ENCODE results near the gene FDX2. TPM values are rescaled to one million over a fixed set of nuclear protein-coding genes. Genes with fewer than 3 reads are reported as not detected.

The FDX2 gene
- total RNA-seq, 1 donor from 2014 or later, result 18.2 TPM

DNA sequence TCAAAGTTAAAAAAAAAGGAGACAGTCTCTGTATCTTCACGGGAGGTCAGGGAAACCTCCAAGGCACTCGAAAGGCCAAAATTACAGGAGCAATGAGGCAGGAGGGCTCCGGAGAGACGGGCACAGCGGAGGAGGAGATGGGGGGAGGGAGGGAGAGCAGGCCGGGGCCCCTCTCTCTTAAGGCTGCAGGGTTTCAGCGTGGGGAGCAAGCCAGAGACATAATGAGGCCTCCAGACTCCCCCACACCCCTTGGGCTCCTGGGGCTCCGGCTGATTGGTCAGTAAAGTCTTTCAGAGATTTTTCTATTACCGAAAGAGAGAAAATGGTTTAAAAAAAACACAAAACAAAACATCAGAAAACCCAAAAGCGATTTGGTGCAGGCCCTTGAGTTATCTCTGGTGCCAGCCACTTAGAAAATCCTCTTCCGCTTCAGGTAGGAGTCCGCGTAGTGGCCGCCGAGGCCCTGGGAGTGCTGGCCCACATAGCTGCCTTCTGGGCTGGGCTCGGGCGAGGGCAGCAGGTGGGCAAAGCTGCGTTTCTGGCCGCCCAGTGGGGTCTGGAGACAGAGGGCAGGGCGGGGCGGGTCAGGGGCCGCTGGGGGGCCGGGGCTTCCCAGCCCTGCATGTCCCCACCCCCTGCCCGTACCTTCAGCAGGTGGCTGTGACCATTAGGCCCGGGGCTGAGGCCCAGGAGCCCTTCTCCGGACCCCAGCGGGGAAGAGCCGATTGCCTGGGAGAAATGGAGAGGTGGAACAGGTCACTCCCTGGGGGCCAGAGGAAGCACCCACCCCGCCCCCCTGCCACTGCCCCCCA is 1.4 kb upstream of the FDX2 start:
- no peak for ATAC-seq
- intact Hi-C loops (cut with micrococcal nuclease), result no loop called here
- no peak for DNase-seq

DNA sequence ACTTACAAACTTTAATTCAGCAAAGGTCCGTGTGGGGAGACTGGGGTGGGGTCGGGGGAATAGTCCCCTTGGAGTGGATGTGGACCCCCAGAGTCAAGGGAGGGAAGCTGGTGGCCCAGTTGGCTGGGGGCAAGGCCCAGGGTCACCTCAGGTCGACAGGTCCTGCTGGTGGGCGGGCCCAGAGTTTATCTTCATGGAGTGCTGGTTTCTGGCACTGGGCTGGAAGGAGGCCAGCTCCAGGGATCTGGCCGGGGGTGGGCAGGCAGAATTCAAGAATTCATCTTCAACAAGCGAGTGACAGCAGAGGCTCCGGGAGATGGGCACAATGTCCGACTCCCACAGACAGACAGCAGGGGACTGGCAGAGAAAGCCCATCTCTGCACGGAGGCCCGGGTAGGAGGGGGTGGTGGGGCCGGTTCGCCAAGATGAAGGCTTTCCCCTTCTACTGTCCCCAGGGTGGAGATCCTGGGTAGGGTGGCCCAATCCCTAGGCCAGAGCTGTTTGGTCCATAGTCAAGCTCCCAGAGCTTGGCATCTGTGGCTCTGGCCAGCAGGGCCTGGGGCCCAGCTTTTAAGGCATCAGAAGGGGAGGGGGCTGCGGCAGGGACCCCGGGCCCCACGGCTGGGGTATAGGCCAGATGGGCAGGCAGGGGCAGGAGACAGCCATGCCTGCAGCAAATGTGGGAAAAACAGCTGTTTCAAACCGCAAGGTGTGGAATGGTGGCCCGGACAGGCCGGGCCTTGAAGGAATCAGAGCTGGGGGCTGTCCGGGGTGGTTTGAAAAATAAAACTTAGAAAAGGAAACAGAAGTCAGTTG is 622 bp upstream of the FDX2 start:
- intact Hi-C loops (cut with micrococcal nuclease), result no loop called here
- DNase-seq (no peak), ATAC-seq (peak; percentile 38)

DNA sequence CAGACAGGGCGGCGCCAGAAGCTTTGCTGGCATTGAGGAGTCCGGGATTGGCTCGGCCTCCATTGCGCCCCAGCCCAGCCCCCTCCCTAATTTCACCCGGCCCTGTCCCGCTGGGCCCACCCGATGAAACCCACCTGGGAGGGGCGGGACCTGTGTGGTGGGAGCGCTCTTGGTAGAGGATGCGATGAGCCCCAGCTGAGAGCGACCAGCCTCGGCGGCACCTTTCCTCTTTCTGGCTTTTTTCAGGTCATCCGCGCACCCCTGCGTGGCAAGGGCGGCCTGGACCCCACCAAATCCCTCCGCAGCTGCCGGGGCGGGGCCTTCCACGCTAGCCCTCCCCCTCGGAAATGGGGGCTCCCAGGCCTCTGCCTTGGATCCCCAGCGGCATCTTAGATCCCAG is 6.4 kb downstream of the FDX2 start, which contains the start of gene ZGLP1:
TSS of gene ZGLP1 (minus strand) at position 393 of the 400 bp plus-strand sequence.
- ATAC-seq (no peak), DNase-seq (no peak)
- intact Hi-C loops (cut with micrococcal nuclease), result no loop called here

DNA sequence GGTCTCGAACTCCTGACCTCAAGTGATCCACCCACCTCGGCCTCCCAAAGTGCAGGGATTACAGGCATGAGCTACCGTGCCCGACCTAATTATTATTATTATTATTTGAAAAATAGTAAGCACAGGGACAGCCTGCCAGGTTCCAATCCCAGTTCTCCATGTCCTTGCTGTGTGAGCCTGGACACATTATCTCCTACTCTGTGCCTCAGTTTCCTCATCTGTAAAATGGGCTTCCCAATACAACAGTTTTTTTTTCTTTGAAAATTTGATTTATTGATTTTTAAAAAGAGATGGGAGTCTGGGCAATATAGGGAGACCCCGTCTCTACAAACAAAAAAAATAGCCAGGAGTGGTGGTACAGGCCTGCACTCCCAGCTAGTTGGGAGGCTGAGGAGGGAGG is 9.5 kb downstream of the FDX2 start:
- DNase-seq (no peak), ATAC-seq (no peak)
- intact Hi-C loops (cut with micrococcal nuclease), result no loop called here

DNA sequence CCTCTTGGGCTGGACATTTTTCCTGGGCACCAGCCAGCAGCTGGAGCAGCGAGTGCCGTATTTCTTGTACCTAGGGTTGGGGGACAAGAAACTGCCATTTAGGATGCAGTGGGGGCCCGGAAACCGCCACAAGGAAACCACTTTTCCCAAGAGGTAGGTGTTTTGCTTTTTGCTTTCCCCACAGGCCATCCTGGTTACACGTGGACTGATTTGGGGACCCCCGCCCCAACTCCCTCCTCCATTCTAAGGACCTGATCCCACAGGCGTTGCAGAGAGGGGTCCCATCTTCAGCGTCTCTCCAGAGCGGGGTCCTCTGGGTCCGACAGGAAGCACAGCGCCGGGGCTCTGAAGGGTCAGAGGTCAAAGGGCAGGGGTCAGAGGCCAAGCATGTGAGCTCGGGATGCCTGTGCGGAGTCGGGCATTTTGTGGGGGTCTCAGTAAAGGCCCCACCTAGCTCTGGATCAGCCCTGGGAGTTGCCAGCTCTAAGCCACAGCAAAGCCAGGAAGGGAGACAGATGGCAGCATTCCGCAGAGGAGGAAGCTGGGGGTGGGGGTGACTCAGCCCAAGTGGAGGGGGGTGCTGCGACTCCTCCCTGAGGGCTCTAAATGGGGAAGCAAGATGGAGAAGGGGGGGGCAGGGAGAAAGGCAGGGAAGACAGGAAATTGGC is 10.5 kb downstream of the FDX2 start:
- DNase-seq (no peak), ATAC-seq (peak; percentile 63)
- intact Hi-C loops (cut with micrococcal nuclease), result no loop called here

DNA sequence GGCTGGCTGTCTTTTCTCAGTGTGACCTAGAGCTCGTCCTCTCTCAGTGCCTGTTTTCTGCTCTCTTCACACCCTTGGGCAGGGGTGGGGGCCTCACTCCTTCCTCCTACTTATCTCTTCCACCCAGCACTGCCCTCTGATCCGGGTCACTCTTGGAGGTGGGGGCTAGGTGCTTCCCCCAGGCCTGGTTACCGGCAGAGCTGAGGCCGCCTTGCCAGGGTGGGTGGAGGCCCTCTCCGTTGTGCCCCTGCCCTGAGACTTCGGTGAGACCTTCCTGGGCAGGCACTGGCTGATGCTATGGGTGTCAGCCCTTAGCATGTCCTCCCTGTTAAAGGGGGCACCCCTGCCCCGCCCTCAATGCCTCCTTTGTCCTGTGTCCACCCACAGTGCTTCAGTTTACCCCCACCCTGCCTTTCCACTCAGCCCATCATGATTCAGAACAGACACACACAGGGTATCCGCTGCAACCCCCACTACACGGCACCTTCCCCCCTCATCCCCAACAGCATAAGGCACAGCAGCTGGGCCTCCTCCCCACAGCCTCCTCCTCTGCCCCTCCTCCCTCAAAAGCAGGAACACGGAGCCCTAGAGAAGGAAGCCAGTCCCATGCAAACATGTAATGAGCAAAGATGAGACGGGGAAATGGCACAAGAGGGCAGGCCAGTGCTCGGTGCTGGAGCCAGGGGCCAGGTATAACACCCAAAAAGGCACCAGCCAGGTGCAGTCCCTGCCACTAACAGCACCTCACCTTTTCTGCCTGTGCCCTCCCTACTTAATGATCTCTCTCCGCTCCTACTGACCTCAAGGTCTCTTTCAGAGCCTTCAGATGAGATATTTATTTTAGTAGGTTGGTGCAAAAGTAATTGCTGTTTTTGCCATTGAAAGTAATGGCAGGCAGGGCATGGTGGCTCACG is 16.0 kb downstream of the FDX2 start:
- intact Hi-C loops (cut with micrococcal nuclease), result no loop called here

DNA sequence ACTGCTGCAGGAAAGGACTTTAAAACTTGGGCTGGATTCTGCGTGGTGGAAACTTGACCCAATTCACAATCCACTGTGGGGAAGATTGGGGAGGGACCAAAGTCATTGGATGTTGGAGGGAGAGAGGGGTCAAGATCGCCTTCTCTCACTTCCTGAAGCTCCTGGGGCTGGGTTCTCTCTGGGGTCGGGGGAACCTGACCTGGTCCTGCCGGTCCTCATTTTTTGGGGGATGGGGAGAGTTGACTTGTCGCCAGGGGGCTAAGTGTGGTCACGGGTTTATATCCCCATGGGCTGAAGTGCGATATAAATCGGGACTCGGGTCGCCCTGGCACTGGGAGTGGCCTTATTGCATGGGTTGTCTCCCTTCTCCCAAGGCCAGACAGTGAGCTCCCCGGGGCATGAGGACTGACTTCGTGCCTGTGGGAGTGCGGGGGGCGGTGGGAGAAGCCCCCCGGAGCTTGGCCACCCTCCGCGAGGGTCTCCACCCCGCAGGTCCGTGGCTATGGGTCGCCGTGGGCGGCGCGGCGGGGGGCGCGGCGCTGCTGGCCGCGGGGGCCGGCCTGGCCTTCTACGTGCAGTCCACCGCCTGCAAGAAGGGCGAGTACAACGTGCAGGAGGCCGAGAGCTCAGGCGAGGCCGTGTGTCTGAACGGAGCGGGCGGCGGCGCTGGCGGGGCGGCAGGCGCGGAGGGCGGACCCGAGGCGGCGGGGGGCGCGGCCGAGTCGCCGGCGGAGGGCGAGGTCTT is 19.8 kb downstream of the FDX2 start:
- no peak for ATAC-seq
- intact Hi-C loops (cut with micrococcal nuclease), result no loop called here
- DNase-seq, result no peak

More for the DNA sequence above, 16.0 kb downstream of the FDX2 start:
- DNase-seq (no peak), ATAC-seq (peak; percentile 42)

DNA sequence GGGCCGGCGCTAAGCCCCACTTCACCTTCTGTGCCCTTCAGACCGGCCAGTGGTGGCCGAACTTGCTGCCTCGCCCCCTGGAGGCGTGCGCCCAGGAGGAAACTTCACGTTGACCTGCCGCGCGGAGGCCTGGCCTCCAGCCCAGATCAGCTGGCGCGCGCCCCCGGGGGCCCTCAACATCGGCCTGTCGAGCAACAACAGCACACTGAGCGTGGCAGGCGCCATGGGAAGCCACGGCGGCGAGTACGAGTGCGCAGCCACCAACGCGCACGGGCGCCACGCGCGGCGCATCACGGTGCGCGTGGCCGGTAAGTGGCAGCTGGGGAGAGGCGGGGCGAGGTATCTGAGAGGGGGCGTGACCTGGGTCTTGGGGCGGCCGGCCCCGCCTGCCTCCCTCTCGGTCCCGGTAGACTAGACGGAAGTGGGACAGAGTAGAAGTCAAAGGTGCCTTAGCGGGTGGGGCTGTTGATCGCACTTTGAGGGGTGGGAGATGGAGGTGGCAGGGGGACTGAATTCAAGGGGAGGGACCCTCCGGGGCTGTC is 20.4 kb downstream of the FDX2 start:
- DNase-seq (peak; percentile 54), ATAC-seq (no peak)
- intact Hi-C loops (cut with micrococcal nuclease), result no loop called here

DNA sequence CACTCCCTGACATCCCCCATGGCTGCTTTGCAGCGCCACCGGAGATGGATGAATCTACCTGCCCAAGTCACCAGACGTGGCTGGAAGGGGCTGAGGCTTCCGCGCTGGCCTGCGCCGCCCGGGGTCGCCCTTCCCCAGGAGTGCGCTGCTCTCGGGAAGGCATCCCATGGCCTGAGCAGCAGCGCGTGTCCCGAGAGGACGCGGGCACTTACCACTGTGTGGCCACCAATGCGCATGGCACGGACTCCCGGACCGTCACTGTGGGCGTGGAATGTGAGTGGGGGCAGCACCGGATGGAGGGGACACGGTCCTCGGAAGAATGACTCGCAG is 21.5 kb downstream of the FDX2 start:
- ATAC-seq, result no peak
- DNase-seq, result no peak
- intact Hi-C loops (cut with micrococcal nuclease), result no loop called here

DNA sequence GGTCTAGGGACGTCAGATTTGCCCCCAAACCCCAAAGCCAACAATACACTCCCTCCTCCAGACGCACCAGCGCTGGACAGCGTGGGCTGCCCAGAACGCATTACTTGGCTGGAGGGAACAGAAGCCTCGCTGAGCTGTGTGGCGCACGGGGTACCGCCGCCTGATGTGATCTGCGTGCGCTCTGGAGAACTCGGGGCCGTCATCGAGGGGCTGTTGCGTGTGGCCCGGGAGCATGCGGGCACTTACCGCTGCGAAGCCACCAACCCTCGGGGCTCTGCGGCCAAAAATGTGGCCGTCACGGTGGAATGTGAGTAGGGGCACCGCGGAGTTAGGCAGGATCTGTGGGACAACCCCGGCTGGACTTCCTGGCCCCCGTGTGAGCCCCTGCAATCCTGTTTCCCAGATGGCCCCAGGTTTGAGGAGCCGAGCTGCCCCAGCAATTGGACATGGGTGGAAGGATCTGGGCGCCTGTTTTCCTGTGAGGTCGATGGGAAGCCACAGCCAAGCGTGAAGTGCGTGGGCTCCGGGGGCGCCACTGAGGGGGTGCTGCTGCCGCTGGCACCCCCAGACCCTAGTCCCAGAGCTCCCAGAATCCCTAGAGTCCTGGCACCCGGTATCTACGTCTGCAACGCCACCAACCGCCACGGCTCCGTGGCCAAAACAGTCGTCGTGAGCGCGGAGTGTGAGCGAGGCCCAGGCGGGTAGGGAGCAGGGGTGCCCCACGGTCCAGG is 22.0 kb downstream of the FDX2 start:
- ATAC-seq (no peak), DNase-seq (no peak)

DNA sequence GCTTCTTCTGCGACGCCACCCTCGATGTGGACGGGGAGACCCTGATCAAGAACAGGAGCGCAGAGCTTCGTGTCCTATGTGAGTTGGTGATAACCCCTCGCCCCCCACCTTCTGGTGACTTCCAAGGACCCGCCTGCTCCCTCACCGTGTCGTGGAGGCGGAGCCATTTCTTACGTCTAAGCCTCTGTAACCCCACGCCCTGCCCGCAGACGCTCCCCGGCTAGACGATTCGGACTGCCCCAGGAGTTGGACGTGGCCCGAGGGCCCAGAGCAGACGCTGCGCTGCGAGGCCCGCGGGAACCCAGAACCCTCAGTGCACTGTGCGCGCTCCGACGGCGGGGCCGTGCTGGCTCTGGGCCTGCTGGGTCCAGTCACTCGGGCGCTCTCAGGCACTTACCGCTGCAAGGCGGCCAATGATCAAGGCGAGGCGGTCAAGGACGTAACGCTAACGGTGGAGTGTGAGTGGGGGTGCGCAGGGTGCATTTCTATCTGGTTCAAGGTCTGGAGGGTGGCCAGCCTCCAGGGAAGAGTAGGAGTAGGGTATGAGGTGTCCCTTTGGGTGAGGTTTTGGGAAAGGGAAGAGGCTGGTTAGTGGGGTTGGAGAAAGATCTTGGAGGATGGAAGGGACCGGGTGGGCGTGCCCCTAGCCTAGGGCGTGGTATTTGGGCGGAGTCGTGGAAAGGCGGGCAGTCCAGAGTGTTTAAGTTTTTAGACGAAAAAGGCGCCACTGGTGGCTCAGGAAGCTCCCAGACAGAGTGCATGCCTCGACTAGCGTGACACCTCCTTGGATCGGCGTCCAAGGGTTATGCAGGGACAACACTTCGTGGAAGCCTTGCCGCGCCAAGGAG is 22.8 kb downstream of the FDX2 start:
- intact Hi-C loops (cut with micrococcal nuclease), result no loop called here
- ATAC-seq (no peak), DNase-seq (no peak)

More for the DNA sequence above, 22.0 kb downstream of the FDX2 start:
- intact Hi-C loops (cut with micrococcal nuclease), result no loop called here

DNA sequence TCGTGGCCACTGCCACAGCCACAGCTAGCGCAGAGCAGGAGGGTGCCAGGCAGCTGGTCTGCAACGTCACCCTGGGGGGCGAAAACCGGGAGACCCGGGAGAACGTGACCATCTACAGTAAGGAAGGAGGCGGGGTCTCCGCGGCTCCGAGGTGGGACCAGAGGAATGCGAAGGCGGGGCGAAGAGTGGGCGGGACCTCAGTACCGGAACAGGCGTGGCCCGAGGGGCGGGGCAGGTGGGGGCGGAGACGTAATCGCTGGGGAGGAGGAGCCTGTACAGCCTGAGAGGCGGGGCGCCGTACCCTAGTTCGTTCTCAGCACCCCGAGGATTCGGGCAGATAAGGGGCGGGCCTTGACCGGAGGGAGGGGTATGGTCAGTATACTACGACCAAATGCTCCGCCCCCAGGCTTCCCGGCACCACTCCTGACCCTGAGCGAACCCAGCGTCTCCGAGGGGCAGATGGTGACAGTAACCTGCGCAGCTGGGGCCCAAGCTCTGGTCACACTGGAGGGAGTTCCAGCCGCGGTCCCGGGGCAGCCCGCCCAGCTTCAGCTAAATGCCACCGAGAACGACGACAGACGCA is 23.5 kb downstream of the FDX2 start:
- intact Hi-C loops (cut with micrococcal nuclease), result no loop called here
- ATAC-seq (peak; percentile 70), DNase-seq (peak; percentile 85)

DNA sequence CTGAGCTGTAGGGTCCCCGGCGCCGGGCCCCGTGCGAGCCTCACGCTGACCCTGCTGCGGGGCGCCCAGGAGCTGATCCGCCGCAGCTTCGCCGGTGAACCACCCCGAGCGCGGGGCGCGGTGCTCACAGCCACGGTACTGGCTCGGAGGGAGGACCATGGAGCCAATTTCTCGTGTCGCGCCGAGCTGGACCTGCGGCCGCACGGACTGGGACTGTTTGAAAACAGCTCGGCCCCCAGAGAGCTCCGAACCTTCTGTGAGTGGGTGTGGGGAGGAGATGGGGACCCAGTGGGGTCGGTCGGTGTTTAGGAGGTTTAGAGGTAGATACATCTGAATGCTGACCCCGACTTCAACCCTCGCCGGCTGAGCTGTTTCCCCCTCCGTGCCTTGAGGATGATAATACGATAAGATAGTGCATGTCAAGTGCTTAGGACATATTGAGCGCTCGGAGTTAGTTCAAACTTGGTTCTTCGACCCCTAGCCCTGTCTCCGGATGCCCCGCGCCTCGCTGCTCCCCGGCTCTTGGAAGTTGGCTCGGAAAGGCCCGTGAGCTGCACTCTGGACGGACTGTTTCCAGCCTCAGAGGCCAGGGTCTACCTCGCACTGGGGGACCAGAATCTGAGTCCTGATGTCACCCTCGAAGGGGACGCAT is 24.1 kb downstream of the FDX2 start:
- ATAC-seq (peak; percentile 1), DNase-seq (no peak)
- intact Hi-C loops (cut with micrococcal nuclease), result no loop called here

DNA sequence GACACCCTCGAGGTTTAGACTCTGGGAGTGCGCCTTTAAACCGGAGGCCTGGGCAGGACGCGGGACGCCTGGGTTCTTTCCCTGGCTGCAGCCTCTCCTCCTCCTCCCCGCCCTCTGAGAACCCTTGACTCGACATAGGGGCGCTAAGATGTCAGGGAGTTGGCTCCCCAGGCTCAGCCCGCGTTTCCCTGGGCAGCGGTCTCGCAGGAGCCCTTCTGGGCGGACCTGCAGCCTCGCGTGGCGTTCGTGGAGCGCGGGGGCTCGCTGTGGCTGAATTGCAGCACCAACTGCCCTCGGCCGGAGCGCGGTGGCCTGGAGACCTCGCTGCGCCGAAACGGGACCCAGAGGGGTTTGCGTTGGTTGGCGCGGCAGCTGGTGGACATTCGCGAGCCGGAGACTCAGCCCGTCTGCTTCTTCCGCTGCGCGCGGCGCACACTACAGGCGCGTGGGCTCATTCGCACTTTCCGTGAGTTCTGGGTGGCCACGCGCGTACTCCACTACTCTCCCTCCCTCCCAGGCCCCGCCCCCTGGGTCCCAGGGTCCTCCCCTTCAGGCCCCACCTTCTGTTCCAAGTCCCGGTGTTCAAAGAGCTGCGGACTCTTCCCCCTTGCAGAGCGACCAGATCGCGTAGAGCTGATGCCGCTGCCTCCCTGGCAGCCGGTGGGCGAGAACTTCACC is 24.8 kb downstream of the FDX2 start:
- peak; percentile 79 for DNase-seq
- ATAC-seq, result peak; percentile 53
- intact Hi-C loops (cut with micrococcal nuclease), result no loop called here

DNA sequence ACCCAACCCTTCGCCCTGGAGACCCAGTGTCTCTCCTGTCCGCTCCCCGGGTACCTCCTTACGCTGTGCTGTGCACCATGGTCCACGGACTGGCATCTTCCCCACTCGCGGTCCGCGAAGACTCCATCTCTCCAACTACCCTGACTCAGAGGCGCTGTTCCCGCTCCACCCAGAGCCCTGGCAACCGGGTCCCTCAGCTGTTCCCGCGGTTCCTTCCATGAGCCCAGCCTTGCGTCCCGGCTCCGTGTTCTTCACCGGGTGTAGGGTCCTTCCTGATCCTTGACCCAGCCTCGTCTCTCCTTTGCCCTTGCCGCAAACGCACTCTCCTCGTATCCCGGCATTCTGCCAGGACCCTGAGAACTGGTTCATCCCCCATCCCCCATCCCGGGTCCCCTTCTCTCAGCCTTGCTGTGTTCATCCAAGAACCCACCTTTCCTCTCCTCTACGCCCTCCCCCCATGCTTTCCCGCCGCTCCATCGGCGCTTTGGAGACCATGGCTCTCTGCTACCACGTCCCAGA is 25.4 kb downstream of the FDX2 start:
- no peak for ATAC-seq
- DNase-seq, result no peak
- intact Hi-C loops (cut with micrococcal nuclease), result no loop called here
